Measurements from ENCODE around the gene RAD51B.

The RAD51B gene

DNA sequence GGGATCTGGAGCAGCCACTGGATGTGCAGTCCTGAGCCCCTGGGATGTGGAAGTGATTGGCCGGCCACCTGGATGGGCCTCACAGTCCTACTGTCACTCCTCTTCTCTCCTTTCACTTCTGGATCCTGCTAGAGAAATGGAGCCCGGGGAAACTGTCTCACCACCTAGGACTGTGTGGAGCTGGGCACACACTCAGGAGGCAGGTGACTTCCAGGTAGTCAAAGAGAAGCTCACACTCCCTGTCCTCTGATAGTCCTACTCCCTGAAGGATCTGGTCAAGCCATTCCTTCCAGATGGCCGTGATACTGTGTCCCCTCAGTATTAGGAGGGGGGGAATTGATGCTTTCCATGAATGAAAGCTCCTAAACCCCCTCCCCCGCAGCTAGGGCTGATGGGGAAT lies 772.2 kb downstream of the RAD51B start:
- no peak for DNase-seq

DNA sequence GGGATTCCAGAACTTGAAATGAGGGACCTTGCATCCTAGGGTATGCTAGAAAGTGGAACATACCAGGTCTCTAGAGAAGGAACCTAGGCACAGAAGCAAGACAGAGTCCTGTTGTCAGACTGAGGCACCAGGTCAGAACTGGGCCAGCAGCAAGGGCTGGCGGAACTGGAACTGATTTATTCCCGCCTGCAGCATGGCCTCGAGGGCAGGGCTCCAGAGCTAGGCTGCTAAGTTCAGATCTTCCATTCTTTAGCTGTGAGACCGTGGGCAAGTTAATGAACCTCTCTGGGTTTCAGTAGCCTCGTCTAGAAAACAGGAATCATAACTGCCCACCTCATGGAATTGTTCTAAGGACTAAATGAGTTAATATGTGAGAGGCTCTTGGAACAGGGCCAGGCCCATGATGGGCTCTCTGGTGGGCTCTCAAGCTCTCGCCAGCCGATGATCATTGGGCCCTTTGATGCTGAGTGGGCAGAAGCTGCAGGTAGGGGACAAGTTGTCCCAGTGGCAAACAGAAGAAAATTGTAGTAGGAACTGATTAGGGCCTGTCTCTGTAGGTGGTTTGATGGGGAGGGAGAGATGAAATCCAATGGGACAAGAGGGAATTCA lies 773.5 kb downstream of the RAD51B start:
- DNase-seq: no peak

DNA sequence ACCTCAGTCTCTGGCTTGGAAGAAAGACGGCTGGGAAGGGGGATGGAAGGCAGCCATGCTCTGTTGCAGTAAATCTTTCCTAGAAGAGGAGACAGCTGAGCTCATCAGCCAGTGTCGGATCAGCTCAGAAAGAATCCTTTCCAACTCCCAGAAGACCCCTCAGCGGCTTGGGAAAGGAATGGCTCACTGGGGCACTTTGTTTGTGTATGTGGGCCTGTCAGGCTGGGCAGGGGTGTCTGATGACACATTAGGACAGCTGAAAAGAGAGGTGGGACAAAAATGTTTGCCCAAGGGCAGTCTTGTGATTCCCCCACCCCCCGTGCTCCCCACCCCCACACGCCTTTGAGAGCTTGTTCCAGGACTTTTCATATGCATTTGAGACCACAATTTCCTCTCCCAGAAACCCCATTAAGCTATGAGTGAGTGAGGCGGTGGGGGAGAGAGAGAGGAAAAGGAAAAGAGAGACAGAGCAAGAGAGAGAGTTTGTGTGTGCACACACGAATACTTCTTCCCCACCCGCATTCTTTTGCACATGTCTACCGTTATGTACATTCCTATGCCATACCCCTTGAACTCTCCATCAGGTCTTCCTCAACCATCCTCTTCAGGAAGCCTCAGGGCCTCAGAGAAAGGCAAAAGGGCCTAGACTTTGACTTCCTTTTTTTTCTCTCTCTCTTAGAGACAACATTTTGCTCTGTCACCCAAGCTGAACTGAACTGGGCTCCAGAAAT lies 774.4 kb downstream of the RAD51B start:
- DNase-seq: no peak

DNA sequence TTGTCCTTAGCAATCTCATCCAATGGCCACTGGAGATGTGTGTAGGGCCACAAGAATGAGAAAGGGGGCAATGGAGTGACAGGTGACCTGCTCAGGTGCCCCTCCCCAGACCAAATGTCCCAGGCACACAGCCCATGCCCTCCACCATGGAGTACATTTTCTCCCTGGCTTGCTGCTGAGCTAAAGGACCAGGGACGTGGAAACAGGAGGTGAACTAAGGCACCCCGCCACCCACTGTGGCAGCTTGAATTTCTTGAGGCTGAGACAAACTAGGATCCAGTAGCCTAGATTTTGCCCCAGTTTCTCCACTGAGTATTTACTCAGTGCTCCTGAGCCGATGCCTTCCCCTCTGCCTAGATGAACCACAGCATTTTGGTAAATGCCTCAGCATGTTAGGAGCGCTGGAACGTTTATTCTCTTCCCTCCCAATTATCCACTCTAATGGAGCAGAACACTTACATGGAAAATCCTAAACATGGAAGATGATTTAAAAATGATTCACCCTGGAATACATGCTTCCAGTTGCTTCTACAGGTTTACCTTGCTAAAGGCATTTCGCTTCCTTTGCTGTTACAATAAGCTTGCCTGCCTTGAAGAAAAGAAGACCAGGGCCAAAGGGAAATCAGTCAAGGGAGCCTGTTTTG lies 775.3 kb downstream of the RAD51B start:
- no peak for DNase-seq

DNA sequence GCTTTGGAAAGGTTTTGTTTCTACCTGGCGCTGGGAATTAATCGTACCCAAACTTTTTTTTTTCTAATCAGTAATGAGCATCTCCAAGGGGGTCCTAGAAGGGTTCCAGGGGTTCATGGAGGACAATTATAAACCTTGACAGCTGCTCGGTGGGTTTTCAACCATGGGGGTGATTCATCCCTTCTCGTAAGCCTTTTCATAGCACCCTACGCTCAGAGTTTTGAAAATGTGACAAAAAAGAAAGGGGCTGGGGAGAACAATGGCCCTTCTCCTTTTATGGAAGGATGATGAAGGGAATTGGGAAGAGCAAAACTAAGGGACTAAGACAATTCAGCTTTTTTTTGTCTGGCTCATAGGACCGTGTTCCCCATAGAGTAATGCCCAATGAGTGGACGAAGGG lies 776.6 kb downstream of the RAD51B start:
- DNase-seq: no peak

DNA sequence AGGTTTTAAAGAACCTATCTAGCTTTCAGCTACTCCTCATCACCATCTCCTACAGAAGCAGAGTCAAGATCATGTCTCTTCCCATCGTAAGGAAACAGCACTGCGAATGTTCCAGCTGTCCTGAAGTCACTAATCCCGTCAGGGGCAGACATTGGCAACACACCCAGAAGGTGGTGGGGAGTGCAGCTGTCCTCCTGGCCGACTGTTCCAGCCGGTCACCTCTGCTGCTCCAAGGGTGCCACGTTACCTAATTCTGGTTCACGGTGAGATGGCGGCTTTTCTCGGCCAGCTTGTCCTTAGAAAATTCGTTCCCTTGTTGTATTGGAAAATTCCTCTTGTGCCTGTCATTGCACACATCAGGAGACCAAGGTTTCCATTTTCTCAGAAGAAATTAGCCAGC lies 777.1 kb downstream of the RAD51B start:
- DNase-seq: no peak

DNA sequence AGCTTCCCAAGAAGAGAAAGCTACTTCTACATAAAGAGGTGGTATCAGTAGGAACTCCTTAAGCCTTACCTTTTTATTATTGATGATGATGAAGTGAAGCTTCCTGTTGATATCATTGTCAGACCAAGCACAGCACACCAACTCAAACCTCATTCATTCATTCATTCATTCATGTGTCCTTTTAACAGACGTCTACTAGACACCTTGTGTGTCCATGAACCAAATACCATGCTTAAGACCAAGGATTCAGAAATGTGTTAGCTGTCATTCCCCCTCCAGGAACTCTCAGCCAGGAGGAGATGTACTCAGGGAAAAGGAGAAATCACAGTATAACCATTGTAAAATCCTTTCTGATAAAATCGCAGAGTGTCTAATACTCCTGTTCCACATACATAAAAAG lies 778.5 kb downstream of the RAD51B start:
- no peak for DNase-seq

DNA sequence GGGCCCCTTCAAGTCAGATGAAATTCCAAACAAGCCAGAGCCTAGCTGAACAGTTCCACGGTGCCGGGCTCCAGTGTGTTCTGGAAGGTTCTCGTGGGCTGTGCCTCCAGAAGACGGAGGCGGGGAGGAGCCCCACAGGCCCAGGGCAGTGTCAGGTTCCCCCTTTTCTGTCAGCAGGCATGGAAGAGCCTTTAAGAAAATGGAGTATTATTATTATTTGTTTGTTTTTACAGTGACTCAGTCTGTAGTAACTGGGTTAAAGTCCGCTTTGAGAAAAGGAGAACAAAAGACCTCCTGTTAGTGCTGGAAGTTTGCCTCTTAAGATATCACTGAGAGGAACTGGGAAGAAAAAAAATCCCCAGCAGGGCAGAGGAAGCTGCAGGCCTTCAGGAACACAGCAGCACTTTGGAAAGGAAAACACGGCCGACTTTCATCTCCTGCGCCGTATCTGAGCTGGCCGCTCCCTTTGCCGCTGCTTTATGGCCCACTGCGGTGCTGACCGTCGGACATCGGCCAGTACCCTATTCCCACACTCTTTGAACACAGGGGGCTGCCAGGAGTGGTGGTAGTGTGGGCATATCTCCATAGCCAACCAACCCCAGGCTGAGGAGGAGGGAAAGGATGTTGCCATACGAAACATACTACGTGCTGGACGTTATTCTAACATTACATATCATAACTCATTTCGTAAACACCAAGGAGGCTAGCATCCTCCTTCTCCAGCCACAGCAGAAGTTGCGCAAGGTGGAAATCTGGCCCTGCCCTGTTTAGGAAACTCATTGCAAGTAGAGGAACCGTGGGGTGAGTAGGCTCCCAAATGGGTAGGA lies 779.3 kb downstream of the RAD51B start:
- no peak for DNase-seq

DNA sequence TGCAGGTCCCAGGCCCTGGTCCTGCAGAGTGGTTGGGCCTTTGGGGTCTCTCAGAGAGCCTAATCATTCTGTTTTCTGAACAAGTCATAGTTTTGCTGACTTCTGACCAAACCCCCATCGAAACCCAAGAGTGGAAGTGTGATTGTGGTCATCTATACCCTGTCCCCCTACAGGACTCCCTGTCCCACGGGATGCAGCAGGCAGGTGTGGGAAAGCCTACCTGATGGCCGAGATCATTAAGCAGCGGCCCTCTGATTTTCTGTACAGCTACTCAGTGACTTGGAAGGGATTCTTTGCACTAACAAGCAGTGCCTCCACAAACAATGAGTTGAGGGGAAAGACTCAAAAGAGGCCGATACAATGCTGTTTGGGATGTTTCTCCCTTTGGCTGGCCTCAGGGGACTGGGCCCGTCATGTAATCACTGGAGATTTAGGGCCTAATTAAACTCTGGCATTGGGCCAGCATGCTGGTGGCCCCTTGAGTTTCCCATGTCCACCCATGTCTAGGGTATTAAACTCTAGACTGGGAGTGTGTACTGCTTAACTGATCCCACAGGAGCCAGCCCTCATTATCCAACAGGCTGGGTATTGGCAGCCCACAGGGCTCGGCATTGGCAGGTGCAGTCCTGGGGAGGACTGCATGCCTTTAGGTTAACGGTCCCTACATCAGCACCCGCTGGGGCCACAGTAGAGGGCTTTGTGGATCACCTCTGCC lies 780.5 kb downstream of the RAD51B start:
- no peak for DNase-seq

DNA sequence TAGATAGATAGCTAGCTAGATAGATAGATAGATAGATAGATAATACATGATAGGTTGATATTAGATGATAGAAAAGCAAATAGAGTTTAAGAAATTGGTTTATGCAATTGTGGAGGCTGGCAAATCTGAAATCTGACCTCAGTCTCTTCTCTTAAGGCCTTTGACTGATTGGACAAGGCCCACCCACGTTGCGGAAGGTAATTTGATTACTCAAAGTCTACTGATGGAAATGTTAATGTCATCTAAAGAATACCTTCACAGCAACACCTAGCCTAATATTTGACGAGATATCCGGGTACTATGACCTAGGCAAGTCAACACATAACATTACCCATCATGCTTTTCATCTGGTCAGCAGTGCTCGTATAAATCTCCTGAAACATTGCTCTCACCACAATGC lies 782.9 kb downstream of the RAD51B start:
- no peak for DNase-seq

DNA sequence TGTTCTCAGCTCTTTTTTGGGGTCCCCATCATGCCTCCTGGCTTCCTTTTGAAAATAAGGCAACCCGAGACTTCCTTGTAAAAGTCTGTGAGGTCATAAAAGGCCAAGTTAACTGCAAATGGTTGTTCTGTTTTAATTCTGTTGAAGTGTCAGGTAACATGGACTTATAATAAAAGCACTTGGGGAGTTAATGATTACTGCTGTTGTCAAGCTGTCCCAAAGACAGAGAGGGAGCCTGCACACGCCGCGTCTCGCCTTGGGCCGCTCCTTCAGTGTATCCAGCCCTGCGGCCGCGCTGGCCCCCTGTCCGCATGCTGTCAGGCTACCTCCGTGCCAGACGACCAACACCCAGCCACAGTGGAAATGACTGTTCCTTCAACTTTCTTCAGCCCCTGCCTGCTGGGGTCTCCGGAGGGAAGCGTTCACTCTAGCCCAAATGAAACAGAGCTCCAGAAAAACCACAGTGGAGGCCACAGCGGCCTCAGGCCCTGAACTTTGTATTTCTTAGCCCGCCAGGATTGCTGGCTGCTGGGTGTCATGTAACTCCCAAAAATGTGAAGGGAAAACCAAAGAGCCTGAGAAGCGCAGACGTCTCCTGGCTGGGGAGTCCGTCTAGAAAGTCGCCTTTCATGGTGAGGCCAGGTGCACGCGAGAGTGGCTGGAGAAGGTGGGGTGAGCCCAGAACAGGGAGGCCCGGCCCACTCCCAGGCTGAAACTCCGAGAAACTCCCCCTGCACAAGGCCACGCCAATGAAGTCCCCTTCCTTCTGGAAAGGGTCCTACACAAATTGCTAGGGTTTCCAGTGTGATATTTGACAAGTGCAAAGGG lies 784.2 kb downstream of the RAD51B start:
- no peak for DNase-seq

DNA sequence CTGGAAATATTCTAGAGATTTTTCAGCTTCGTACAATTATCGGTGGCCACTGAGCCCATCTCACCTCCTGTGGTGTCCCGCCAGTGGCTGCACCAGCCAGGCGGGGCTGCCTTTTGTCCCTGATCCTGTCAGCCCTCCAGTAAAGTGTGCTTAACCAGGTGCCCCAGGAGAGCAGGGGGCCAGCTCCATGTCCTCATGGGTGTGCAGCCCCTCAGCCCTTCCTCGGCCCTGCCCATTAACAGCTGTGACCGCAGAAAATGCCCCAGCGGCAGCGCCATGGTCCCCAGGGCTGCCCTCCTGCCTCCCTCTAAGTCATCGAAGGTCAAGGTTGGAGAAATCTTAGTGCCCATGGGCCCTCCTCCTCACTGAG lies 784.8 kb downstream of the RAD51B start:
- DNase-seq: no peak

DNA sequence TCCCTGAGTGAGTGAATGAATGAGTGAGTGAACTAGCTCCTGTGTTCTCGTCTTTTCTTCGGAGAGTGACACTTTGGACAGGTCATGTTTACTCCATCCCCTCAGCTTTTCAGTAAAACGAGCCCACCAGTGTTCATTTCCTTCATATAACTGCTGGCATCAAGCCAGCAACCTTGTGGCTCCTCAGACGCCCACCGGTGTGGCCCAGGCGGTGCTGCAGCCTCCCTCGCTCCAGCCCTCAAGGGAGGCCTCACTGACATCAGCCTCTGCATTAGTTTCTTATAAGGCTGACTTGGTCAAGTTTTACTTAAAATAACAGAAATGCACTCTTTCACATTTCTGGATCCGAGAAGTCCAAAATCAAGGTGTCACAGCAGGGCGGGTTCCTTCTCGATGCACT lies 785.2 kb downstream of the RAD51B start:
- DNase-seq: no peak

DNA sequence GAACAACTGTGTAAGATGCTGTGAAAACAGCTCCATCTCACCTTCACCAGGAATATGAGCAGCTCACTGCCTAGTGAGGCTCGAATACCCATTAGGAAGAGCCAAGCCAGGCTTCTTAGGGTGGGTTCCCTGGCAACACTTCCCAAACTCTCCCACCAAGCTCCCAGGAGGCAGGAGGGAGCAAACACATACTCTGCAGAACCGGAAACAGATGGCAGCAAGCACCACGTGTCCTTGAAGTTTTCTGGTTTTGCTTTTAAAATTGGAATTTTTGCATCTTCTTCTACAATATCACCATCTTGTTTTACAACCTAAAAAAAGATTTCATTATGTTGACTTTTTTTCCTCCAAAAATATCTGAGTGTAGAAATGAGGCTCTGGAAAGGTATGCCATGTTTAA lies 786.6 kb downstream of the RAD51B start:
- DNase-seq: no peak

DNA sequence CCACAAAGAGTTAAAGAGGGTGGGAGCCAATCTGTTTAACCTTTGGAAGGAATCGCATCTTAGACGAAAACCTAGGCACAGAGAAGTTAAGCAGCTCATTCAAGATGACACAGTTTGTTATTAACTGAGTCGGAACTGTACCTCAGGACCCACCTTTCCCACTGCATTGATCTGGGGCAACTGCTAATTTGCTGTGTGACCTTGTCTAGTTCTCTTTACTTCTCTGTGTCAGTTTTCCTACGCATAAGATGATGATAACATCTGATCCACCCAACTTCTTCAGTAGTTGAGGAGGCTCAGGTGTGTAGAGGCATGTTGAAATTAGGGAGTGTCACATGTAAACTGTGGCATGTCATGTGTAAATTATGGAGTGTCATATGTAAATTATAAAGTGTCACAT lies 787.1 kb downstream of the RAD51B start:
- no peak for DNase-seq

DNA sequence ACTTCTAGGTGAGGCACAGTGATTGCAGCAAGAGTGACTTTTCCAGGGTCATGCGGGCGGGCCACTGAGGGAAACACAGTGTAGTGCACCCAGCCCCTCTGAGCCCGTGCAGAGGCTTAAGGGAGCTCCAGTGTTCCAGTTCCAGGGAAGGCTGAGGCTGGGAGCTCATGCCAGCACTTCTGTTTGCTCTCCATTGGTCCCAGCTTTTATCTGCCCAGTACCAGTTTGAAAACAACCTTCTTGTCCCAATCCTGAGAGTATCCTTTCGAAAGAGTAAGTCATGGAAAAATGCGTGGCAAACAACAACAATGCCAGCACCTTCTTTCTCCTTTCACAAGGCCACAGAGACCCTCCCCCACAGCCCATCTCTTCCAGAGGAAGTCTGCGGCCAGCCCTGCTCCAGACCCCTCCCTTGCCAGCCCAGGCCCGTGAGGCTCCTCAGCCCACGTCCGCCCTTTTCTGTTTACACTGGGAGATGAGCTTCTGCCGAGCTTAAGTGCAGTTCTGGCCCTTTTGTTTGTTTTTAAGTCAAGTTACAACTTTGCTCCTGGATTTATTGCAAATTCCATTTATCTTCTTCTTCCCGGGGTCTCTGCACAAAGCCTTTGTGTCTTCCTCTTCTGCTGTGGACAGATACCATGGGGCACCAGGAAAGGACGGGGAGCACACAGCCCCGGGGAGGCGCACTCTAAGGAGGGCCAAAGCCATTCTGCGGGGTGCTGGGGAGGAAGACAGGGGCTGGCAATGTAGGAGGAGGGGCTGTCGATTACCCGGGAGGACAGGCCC lies 787.7 kb downstream of the RAD51B start:
- no peak for DNase-seq

DNA sequence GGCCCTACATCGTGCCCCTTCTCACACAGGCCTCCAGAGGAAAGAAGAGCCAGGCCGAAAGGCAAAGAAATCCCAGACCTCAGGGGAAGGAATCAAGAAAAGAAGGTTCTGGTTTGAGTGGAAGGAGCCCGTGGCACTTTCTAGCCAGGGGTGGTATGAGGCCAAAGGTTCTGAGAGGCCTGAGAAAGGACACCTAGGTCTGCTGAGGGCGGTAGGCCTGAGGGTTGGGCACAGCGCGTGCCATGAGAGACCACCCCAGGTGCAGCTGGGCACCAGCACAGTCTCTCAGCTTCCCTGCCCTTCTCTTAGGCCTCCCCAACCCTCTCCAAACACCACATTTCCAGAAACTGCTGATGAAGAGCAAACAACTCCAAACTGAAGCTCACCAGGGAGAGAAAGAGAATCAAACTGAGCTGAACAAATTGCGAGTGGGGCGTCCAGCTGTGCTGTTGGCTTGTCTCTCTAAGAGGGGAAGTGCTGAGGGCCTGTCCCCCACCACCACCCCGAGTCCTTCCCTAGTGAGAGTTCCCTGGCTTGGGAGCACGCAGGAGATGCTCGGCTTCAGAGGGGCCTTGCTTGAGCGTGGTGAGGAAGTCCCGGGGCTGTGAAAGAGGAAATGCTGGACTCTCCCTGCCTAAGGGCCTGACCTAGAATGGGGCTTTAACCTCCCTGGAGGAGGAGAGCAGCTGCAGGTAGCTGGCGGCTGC lies 788.4 kb downstream of the RAD51B start:
- no peak for DNase-seq

DNA sequence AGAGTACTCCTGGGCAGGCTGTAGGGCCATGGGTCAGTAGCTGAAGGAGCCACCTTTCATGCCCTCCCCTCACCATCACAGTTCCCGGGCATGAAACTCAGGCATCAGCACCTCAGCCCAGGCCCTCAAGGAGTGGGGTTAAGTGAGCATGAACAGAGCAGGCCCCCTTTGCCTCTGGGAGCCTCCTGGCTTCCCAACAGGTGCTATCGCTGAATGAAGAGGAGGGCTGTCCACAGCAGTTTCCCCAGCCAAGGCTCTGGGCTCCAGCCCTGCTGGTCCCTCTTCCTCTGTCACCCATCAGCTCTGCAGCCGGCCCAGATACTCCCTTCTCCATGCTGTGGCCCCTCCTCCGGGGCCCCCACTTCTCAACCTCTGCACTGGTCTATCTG lies 789.0 kb downstream of the RAD51B start:
- DNase-seq: no peak

DNA sequence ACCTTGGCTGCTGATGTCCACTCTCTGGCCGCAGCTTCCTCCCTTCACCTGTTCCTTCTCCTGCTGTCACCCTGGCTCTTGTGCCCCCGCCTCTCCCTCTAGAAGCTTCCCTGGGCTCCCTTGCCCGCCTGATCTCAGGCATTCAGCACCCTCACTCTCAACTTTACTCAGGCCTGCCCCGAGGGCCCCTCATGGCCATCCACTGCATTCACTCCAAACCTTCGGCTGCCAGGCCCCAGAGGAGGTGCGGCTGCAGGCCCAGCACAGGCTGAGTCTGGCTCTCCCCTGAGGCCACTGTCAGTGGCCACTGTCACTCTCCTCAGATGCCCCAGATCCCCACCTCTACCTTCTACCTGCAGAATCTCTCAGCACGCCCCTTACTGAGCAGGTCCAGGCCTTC lies 789.4 kb downstream of the RAD51B start:
- no peak for DNase-seq

DNA sequence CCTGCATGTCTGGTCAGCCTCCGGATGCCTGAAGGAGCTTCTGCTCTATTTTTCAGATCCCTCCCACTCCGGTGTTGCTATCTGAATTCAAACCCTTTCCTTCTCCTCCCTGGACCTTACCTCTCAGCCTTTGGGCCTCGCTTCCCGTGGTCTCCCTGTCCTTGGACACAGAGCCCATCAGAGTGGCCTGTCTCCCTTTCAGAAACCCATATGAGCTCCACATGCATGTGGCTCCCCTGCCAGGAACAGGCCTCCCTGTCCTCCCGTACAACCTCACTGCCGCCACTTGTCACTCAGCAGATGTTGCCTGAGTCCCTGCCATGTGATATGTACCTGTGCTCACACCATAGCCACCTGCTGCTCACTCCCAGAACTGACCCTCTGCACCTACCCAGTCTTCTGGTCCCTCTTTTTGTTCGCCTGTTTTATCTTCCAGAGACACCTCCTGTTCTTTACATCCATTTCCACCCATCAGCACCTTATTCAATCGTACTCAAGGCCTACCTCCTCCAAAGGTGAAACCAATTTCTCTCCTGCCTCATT lies 790.7 kb downstream of the RAD51B start:
- no peak for DNase-seq
